CD4-positive, alpha-beta T cell (primary cell): ENCODE results near the gene GLDC. TPM values are rescaled to one million over a fixed set of nuclear protein-coding genes. Genes with fewer than 3 reads are reported as not detected.

Experiments
- ATAC-seq: fragments of 200-7000 bp; cut with Tn5 transposase; one replicate; pipeline ENCODE4 v1.10.0; 2022; ENCODE audit warnings: mild to moderate bottlenecking; ENCODE audit not compliant: poor library complexity
- CTCF ChIA-PET: fragments of 350-600 bp; sonication (Branson Sonifier 250); formaldehyde crosslinking; loops from one replicate; lab custom pipeline; 2021; ENCODE audit warnings: antibody characterized with exemption, inconsistent platforms; lab: Charles Lee
- POLR2A ChIA-PET: fragments of 350-600 bp; sonication (Branson Sonifier 250); formaldehyde crosslinking; loops from one replicate; lab custom pipeline; 2021; ENCODE audit warnings: antibody characterized with exemption, inconsistent platforms; lab: Charles Lee
- DNase-seq, 14 experiments: peaks; one replicate each; pipeline ENCODE4 v3.0.0-alpha.2; 2013 to 2020; ENCODE audit warnings: mixed read lengths in 2 of 14
- H3K27ac ChIP-seq, 2 donors: one replicate each; pipeline versions ENCODE4 v1.5.1 to v1.7.0; 2013; ENCODE audit warnings: low read length in 2 of 2, low read depth in 1 of 2, mild to moderate bottlenecking in 1 of 2
- H3K27me3 ChIP-seq, 2 experiments: 1 replicate in 1 of 2; 2 replicates in 1 of 2; pipeline versions ENCODE4 v1.6.1 to v1.7.0; 2013; ENCODE audit warnings: low read length in 2 of 2, control low read depth in 1 of 2, mild to moderate bottlenecking in 1 of 2, moderate library complexity in 1 of 2; ENCODE audit not compliant: insufficient read depth in 2 of 2, control insufficient read depth in 1 of 2
- H3K36me3 ChIP-seq: one replicate; pipeline ENCODE4 v1.6.1; 2013; ENCODE audit warnings: low read length, control low read depth; ENCODE audit not compliant: insufficient read depth
- H3K4me1 ChIP-seq: one replicate; pipeline ENCODE4 v1.6.1; 2013; ENCODE audit warnings: low read length, control low read depth; ENCODE audit not compliant: insufficient read depth
- H3K4me3 ChIP-seq: one replicate; pipeline ENCODE4 v1.5.1; 2013; ENCODE audit warnings: mild to moderate bottlenecking, low read length, moderate library complexity
- H3K9me3 ChIP-seq, 2 experiments: 1 replicate in 1 of 2; 2 replicates in 1 of 2; pipeline versions ENCODE4 v1.6.1 to v1.7.0; 2013; ENCODE audit warnings: low read length in 2 of 2, mild to moderate bottlenecking in 2 of 2, control low read depth in 1 of 2, moderate library complexity in 1 of 2; ENCODE audit not compliant: control insufficient read depth in 1 of 2, insufficient read depth in 1 of 2
- H3K27ac Mint-ChIP-seq: one replicate; pipeline ENCODE4 v1.8.0; 2020; ENCODE audit warnings: mixed read lengths
- H3K27me3 Mint-ChIP-seq: one replicate; pipeline ENCODE4 v1.8.0; 2021; ENCODE audit warnings: mixed read lengths
- H3K36me3 Mint-ChIP-seq: one replicate; pipeline ENCODE4 v1.8.0; 2021; ENCODE audit warnings: low read depth, mixed read lengths
- H3K4me1 Mint-ChIP-seq: one replicate; pipeline ENCODE4 v1.8.0; 2021; ENCODE audit warnings: low read depth, mixed read lengths
- H3K4me3 Mint-ChIP-seq: one replicate; pipeline ENCODE4 v1.8.0; 2020; ENCODE audit warnings: mild to moderate bottlenecking, mixed read lengths
- H3K9me3 Mint-ChIP-seq: one replicate; pipeline ENCODE4 v1.8.0; 2020; ENCODE audit warnings: mixed read lengths
- CTCF ChIP-seq: fragments of 200-600 bp; IDR thresholded peaks from one replicate; pipeline ENCODE4 v1.8.0; 2022; ENCODE audit warnings: antibody characterized with exemption, mild to moderate bottlenecking
- intact Hi-C, 2 experiments: fragments of 100-400 bp; cut with DNase I in 1 of 2; cut with micrococcal nuclease in 1 of 2; formaldehyde crosslinking; loops; one replicate each; pipeline versions ENCODE4 v1.15.1 to v1.9.0; 2023 to 2025; cut with DNase I, micrococcal nuclease
- total RNA-seq, 174 experiments: library from RNA in 2 of 174; stranded (reverse) in 2 of 174; gene quantifications; one replicate each; pipeline ENCODE4 v1.2.3 and lab custom pipeline; 2021 to 2026

GLDC gene
- total RNA-seq, 2 experiments from 2014 or later, result not detected

- Mint-ChIP-seq H3K36me3 (no peaks in the 10 kb centered on the region), H3K27ac (no peak overlapping the region), H3K9me3 (no peaks in the 10 kb centered on the region), H3K4me3 (no peak overlapping the region), H3K27me3 (no peaks in the 10 kb centered on the region), H3K4me1 (no peaks in the 10 kb centered on the region)
- Histone ChIP-seq H3K4me1 (no peaks in the 10 kb centered on the region), H3K27ac (no peak overlapping the region), H3K27me3 (no peaks in the 10 kb centered on the region), H3K4me3 (no peak overlapping the region), H3K36me3 (no peaks in the 10 kb centered on the region), H3K9me3 (no peaks in the 10 kb centered on the region)
- POLR2A ChIA-PET, result no interaction called here
- CTCF ChIA-PET, result no interaction called here
- intact Hi-C loops, result no loop called here
- DNase-seq, result no peak
- no peak for TF ChIP-seq CTCF
- ATAC-seq, result no peak
Measured at GRCh38 chr9:6551136-6551535, 94.4 kb downstream of the GLDC start.

DNA sequence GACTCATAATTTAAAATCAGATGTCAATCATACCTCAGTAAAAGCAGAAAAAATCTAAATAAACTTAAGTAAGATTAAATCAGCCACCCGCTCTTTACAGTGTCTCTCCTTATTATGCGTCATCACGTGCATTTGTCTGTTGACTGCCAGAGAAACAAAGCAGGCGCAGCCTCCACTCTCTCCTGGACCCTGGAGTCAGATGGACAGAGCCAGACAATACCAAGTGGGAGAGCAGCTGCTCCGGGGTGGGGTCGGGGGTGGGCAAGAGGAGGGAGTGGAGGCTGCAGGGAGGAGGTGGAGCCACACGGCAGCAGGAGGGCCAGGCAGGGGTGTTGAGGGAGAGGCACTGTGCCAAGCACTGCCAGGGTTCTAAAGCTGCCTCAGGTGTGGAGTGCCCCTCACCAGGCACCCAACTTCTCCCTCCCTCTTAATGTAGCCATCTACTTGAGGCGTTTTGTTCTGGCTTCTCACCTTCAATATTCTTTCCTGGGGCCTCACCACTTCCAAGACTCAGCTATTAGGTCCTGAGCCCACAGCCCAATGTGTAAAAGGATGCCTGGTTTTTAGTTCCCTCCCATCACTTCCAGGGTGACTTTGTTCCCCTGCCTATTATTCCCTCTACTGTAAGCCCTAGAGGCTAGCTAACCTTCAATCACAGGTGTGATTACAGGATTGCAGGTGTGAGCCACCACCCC is 96.3 kb downstream of the GLDC start:
- Mint-ChIP-seq H3K27ac (no peak overlapping the region), H3K27me3 (no peaks in the 10 kb centered on the region), H3K4me3 (no peak overlapping the region), H3K4me1 (no peaks in the 10 kb centered on the region), H3K36me3 (no peaks in the 10 kb centered on the region), H3K9me3 (no peaks in the 10 kb centered on the region)
- TF ChIP-seq CTCF, result no peak
- intact Hi-C loops, result no loop called here
- Histone ChIP-seq H3K36me3 (no peaks in the 10 kb centered on the region), H3K27me3 (no peaks in the 10 kb centered on the region), H3K9me3 (no peaks in the 10 kb centered on the region), H3K4me3 (no peak overlapping the region), H3K27ac (no peak overlapping the region), H3K4me1 (no peaks in the 10 kb centered on the region)
- CTCF ChIA-PET, result no interaction called here
- no peak for DNase-seq
- POLR2A ChIA-PET, result no interaction called here
- ATAC-seq, result no peak

- no peaks in the 10 kb centered on the region for H3K4me1 Mint-ChIP-seq
- no peak overlapping the region for H3K4me3 Mint-ChIP-seq
- TF ChIP-seq CTCF, result no peak
- ChIA-PET POLR2A (no interaction called here), CTCF (no interaction called here)
- intact Hi-C loops, result no loop called here
- H3K27me3 Mint-ChIP-seq, result no peaks in the 10 kb centered on the region
- H3K36me3 Mint-ChIP-seq, result no peaks in the 10 kb centered on the region
- H3K27me3 ChIP-seq, result no peaks in the 10 kb centered on the region
- H3K9me3 Mint-ChIP-seq, result no peaks in the 10 kb centered on the region
- DNase-seq (no peak), ATAC-seq (no peak)
- no peaks in the 10 kb centered on the region for H3K36me3 ChIP-seq
- H3K4me3 ChIP-seq, result no peak overlapping the region
- H3K4me1 ChIP-seq, result no peaks in the 10 kb centered on the region
- no peak overlapping the region for H3K27ac ChIP-seq
- H3K27ac Mint-ChIP-seq, result no peak overlapping the region
- H3K9me3 ChIP-seq, result no peaks in the 10 kb centered on the region
Measured at GRCh38 chr9:6545017-6545691, 100.4 kb downstream of the GLDC start.
